Peyer's patch (tissue), 4 donors: ENCODE measurements around the gene KIN. TPM values are rescaled to one million over a fixed set of nuclear protein-coding genes. Genes with fewer than 3 reads are reported as not detected.

ENCODE experiments used
- DNase-seq, 3 donors: peaks; one replicate each; pipeline ENCODE4 v3.0.0-alpha.2; 2017 to 2019
- H3K27ac ChIP-seq, 4 donors: fragments of 200-600 bp; sonication (generic); one replicate each; pipeline ENCODE4 v1.5.1; 2016 to 2019
- H3K27me3 ChIP-seq, 2 donors: fragments of 200-600 bp; sonication (generic); one replicate each; pipeline ENCODE4 v1.5.1; 2019
- H3K36me3 ChIP-seq, 3 donors: fragments of 200-600 bp; sonication (generic); one replicate each; pipeline ENCODE4 v1.5.1; 2016 to 2019
- H3K4me1 ChIP-seq, 4 donors: fragments of 200-600 bp; sonication (generic); one replicate each; pipeline ENCODE4 v1.5.1; 2016 to 2019
- H3K4me3 ChIP-seq, 4 donors: fragments of 200-600 bp; sonication (generic); 1 replicate in 3 of 4; 2 replicates in 1 of 4; pipeline ENCODE4 v1.5.1; 2016 to 2019; ENCODE audit warnings: mild to moderate bottlenecking in 1 of 4
- H3K9me3 ChIP-seq, 4 donors: fragments of 200-600 bp; sonication (generic); one replicate each; pipeline ENCODE4 v1.5.1; 2016 to 2019; ENCODE audit warnings: mild to moderate bottlenecking in 1 of 4
- CTCF ChIP-seq, 6 experiments: fragments of 450-650 bp in 4 of 6; fragments of 200-600 bp in 2 of 6; sonication (generic) in 1 of 6; IDR thresholded peaks; one replicate each; pipeline ENCODE4 v1.5.1; 2017 to 2019; ENCODE audit warnings: antibody characterized with exemption in 6 of 6, mild to moderate bottlenecking in 3 of 6, moderate library complexity in 1 of 6
- POLR2A ChIP-seq, 2 donors: fragments of 450-650 bp; IDR thresholded peaks; one replicate each; pipeline ENCODE4 v1.5.1; 2017; ENCODE audit warnings: antibody characterized with exemption in 2 of 2, mild to moderate bottlenecking in 2 of 2, moderate library complexity in 2 of 2
- total RNA-seq, 4 donors: library from RNA; depleted of rRNA; stranded (reverse); fragments of >200 nt; gene quantifications; one replicate each; pipeline ENCODE4 v1.1.0, GENCODE V29; 2016

The KIN gene
- total RNA-seq, 4 donors from 2014 or later, result 8.9 to 25.6 (median 11.8) TPM

- H3K9me3 ChIP-seq, result no peaks in the 10 kb centered on the region
- H3K36me3 ChIP-seq, result peaks cover 0 to 81% (median 0%) of the 10 kb centered on the region in 3 donors
- no peak for DNase-seq
- H3K4me1 ChIP-seq, result no peaks in the 10 kb centered on the region
- TF ChIP-seq POLR2A (IDR thresholded peaks at IDR 0.05) (no peak), CTCF (IDR thresholded peaks at IDR 0.05) (no peak)
- no peak overlapping the region for H3K4me3 ChIP-seq
- no peaks in the 10 kb centered on the region for H3K27me3 ChIP-seq
- no peak overlapping the region for H3K27ac ChIP-seq
These were observed 21.6 kb downstream of the KIN start for GRCh38 chr10:7766241-7766640.

GRCh38 chr10:7763929-7764328 lies 23.9 kb downstream of the KIN start:
- Histone ChIP-seq H3K27ac (no peak overlapping the region), H3K4me3 (no peak overlapping the region), H3K36me3 (peaks cover 0 to 95% (median 0%) of the 10 kb centered on the region in 3 donors), H3K27me3 (no peaks in the 10 kb centered on the region), H3K4me1 (no peaks in the 10 kb centered on the region), H3K9me3 (no peaks in the 10 kb centered on the region)
- no peak for TF ChIP-seq POLR2A (IDR thresholded peaks at IDR 0.05)
- TF ChIP-seq CTCF (IDR thresholded peaks at IDR 0.05), result no peak
- DNase-seq, result no peak

- Histone ChIP-seq H3K36me3 (peaks cover 0 to 91% (median 0%) of the 10 kb centered on the region in 3 donors), H3K4me1 (no peaks in the 10 kb centered on the region), H3K4me3 (no peak overlapping the region), H3K27ac (no peak overlapping the region), H3K9me3 (no peaks in the 10 kb centered on the region), H3K27me3 (no peaks in the 10 kb centered on the region)
- DNase-seq, result no peak
- TF ChIP-seq CTCF (IDR thresholded peaks at IDR 0.05) (peak in 3 of 6 experiments; percentile 13 to 32 (median 26)), POLR2A (IDR thresholded peaks at IDR 0.05) (no peak)
These were observed 31.3 kb downstream of the KIN start for GRCh38 chr10:7756360-7756992.

DNA sequence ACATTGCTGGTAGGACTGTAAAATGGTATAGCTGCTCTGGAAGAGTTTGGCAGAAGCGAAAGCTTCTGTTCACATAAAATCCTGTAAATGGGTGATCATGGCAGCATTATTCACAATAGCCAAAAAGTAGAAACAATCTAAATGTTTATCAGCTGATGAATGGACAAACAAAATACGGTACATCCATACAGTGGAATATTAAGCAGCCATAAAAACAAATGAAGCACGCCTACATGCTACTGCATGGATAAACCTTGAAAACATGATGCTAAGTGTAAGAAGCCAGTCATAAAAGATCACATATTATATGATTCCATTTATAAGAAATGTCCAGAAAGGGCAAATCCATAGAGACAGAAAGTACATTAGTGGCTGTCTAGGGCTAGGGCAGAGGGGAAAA lies 32.7 kb downstream of the KIN start:
- Histone ChIP-seq H3K9me3 (no peaks in the 10 kb centered on the region), H3K27ac (no peak overlapping the region), H3K4me1 (no peaks in the 10 kb centered on the region), H3K4me3 (no peak overlapping the region), H3K36me3 (peaks cover 0 to 83% (median 0%) of the 10 kb centered on the region in 3 donors), H3K27me3 (no peaks in the 10 kb centered on the region)
- DNase-seq, result no peak
- TF ChIP-seq CTCF (IDR thresholded peaks at IDR 0.05), result no peak

DNA sequence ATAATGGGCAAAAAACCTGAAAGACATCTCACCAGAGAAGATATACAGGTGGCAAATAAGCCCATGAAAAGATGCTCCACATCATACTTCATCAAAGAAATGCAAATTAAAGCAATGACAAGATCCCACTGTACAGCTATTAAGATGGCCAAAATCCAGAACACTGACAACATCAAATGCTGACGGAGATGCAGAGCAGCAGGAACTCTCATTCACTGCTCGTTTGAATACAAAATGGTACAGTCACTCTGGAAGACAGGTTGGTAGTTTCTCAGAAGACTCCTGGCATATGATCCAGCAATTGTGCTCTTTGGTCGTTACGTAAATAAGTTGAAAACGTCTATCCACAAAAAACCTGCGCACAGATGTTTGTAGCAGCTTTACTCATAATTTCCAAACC lies 35.5 kb downstream of the KIN start:
- Histone ChIP-seq H3K27me3 (no peaks in the 10 kb centered on the region), H3K27ac (no peak overlapping the region), H3K36me3 (peaks cover 0 to 57% (median 0%) of the 10 kb centered on the region in 3 donors), H3K4me1 (no peaks in the 10 kb centered on the region), H3K4me3 (no peak overlapping the region), H3K9me3 (no peaks in the 10 kb centered on the region)
- TF ChIP-seq CTCF (IDR thresholded peaks at IDR 0.05), result no peak
- TF ChIP-seq POLR2A (IDR thresholded peaks at IDR 0.05), result no peak
- no peak for DNase-seq
